Breast epithelium (tissue), 3 donors: ENCODE results near the gene TMEM245.

Source experiments
- CTCF ChIP-seq, 3 donors: fragments of 450-650 bp; IDR thresholded peaks; one replicate each; pipeline ENCODE4 v1.5.1; 2016 to 2017; ENCODE audit warnings: antibody characterized with exemption in 3 of 3, mild to moderate bottlenecking in 3 of 3, moderate library complexity in 3 of 3
- POLR2AphosphoS5 ChIP-seq, 3 donors: sonication (generic); formaldehyde crosslinking; IDR thresholded peaks; one replicate each; pipeline ENCODE4 v1.6.1; 2017; ENCODE audit warnings: antibody characterized with exemption in 3 of 3

GRCh38 chr9:109072133-109072692 lies 47.5 kb downstream of the TMEM245 start:
- TF ChIP-seq CTCF (IDR thresholded peaks at IDR 0.05) (no peak), POLR2AphosphoS5 (IDR thresholded peaks at IDR 0.05) (no peak)
